PFSK-1 (cell line): Measurements from ENCODE around the gene SHISA5.

ENCODE experiments used
- POLR2AphosphoS5 ChIP-seq: IDR thresholded peaks from 2 replicates; pipeline ENCODE4 v1.6.1; 2012; ENCODE audit warnings: low read depth, mild to moderate bottlenecking, control low read depth, low read length, moderate library complexity
- REST ChIP-seq, 2 experiments: IDR thresholded peaks; 2 replicates each; pipeline versions ENCODE4 v1.6.1 to v1.8.0; 2011 to 2012; ENCODE audit warnings: low read depth in 2 of 2, low read length in 2 of 2, control low read depth in 1 of 2, inconsistent platforms in 1 of 2, mild to moderate bottlenecking in 1 of 2, moderate library complexity in 1 of 2; ENCODE audit not compliant: insufficient read depth in 1 of 2
- SIN3A ChIP-seq: IDR thresholded peaks from 2 replicates; pipeline ENCODE4 v1.6.1; 2012; ENCODE audit warnings: mild to moderate bottlenecking, low read length, moderate library complexity, borderline replicate concordance; ENCODE audit not compliant: insufficient read depth
- TAF1 ChIP-seq: IDR thresholded peaks from 2 replicates; pipeline ENCODE4 v1.6.1; 2012; ENCODE audit warnings: low read length, control low read depth, borderline replicate concordance; ENCODE audit not compliant: insufficient read depth

GRCh38 chr3:48419149-48419548 lies 84.8 kb downstream of the SHISA5 start:
- TF ChIP-seq REST (IDR thresholded peaks at IDR 0.05; ENCODE audit: insufficient read depth in 1 of 2, low read depth in 2 of 2, low read length in 2 of 2) (no peak), POLR2AphosphoS5 (no peak), SIN3A (no peak), TAF1 (no peak)
